ENCODE results near the gene LIMS2.

DNA sequence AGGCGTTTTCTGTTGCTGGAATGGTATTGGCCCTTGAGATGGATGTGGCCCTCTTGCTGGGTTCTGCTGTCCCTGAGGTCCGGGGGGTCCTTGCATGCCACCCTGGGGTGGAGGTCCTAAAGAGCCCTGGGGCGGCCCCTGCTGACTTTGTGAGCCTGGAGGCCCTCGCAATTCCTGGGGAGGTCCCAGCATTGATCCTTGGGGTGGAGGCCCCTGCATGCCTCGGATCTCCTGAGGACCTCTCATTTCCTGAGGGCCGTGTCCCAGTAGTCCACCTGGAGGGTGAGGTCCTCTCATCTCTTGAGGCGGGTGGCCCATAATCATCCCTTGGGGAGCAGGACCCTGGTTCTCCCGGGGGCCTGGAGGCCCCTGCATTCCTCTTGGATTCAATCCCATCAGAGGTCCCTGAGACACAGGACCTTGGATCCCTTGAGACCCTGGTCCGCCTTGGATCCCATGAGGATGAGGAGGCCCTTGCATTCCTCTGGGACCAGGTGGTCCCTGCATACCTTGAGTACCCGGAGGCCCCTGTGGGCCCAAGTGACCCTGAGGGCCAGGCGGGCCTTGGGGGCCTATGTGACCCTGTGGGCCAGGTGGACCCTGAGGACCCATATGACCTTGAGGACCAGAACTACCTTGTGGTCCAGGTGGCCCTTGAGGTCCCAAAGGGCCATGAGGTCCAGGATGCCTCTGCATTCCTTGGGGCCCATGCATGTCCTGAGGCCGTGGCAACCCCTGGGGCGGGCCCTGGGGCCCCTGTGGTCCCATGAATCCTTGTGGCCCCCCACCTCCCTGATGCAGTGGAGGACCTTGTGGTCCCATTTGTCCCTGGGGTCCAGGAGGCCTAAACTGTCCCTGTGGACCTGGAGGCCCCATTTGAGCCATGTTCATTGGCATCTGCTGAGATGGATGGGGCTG is 44.2 kb upstream of the LIMS2 start:
- TF ChIP-seq, protein P1, sequence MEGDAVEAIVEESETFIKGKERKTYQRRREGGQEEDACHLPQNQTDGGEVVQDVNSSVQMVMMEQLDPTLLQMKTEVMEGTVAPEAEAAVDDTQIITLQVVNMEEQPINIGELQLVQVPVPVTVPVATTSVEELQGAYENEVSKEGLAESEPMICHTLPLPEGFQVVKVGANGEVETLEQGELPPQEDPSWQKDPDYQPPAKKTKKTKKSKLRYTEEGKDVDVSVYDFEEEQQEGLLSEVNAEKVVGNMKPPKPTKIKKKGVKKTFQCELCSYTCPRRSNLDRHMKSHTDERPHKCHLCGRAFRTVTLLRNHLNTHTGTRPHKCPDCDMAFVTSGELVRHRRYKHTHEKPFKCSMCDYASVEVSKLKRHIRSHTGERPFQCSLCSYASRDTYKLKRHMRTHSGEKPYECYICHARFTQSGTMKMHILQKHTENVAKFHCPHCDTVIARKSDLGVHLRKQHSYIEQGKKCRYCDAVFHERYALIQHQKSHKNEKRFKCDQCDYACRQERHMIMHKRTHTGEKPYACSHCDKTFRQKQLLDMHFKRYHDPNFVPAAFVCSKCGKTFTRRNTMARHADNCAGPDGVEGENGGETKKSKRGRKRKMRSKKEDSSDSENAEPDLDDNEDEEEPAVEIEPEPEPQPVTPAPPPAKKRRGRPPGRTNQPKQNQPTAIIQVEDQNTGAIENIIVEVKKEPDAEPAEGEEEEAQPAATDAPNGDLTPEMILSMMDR (conservative IDR thresholded peaks at IDR 0.05; ENCODE audit: low read length), result no peak
- no peak for TF ChIP-seq EZH2phosphoT487 (IDR thresholded peaks at IDR 0.05; ENCODE audit: borderline replicate concordance)

All from Loucy (cell line).